GM19043 (cell line): Measurements from ENCODE around the gene GLB1L2.
"Not testable (repeated sequence)": the region's sequence is repeated elsewhere in the genome, so short reads cannot be mapped to it uniquely, and the experiment has no call there.

Source experiments
- ATAC-seq: cut with Tn5 transposase; IDR thresholded peaks from one replicate; pipeline ENCODE4 v1.9.1; 2021; ENCODE audit warnings: low read depth; ENCODE audit not compliant: unreplicated experiment

GLB1L2 gene

GRCh38 chr11:134331354-134332188 lies at the start of gene GLB1L2:
Gene GLB1L2 (plus strand): TSS chr11:134331988. CDS start chr11:134332062, 74 bp downstream.
- no peak for ATAC-seq

GRCh38 chr11:134282121-134283045 lies 49.4 kb upstream of the GLB1L2 start:
- ATAC-seq = no peak

GRCh38 chr11:134283461-134284230 lies 48.1 kb upstream of the GLB1L2 start:
- no peak for ATAC-seq

GRCh38 chr11:134284349-134284748 lies 47.4 kb upstream of the GLB1L2 start:
- ATAC-seq = not testable (repeated sequence)

- ATAC-seq = no peak
Measured at GRCh38 chr11:134287561-134287960, 44.2 kb upstream of the GLB1L2 start.

- ATAC-seq = no peak
Measured at GRCh38 chr11:134288486-134288885, 43.3 kb upstream of the GLB1L2 start.

GRCh38 chr11:134289167-134289566 lies 42.6 kb upstream of the GLB1L2 start:
- no peak for ATAC-seq

GRCh38 chr11:134289789-134290188 lies 42.0 kb upstream of the GLB1L2 start:
- ATAC-seq = no peak

- ATAC-seq = no peak
Measured at GRCh38 chr11:134290646-134291045, 41.1 kb upstream of the GLB1L2 start.

GRCh38 chr11:134291196-134291595 lies 40.6 kb upstream of the GLB1L2 start:
- no peak for ATAC-seq

- ATAC-seq = no peak
Measured at GRCh38 chr11:134292661-134293060, 39.1 kb upstream of the GLB1L2 start.

GRCh38 chr11:134293119-134294113 lies 38.4 kb upstream of the GLB1L2 start:
- ATAC-seq = no peak

- no peak for ATAC-seq
Measured at GRCh38 chr11:134294664-134295063, 37.1 kb upstream of the GLB1L2 start.

GRCh38 chr11:134312223-134312622 lies 19.6 kb upstream of the GLB1L2 start:
- no peak for ATAC-seq

GRCh38 chr11:134312807-134313206 lies 19.0 kb upstream of the GLB1L2 start:
- ATAC-seq = no peak

- no peak for ATAC-seq
Measured at GRCh38 chr11:134313379-134313778, 18.4 kb upstream of the GLB1L2 start.

- ATAC-seq = no peak
Measured at GRCh38 chr11:134313821-134314607, 17.8 kb upstream of the GLB1L2 start.

GRCh38 chr11:134317103-134317502 lies 14.7 kb upstream of the GLB1L2 start:
- no peak for ATAC-seq

- not testable (repeated sequence) for ATAC-seq
Measured at GRCh38 chr11:134321373-134321772, 10.4 kb upstream of the GLB1L2 start.
